G401 (cell line): ENCODE results near the gene MYOM1. TPM values are rescaled to one million over a fixed set of nuclear protein-coding genes. Genes with fewer than 3 reads are reported as not detected.
A peak's percentile ranks its signal among the peaks of the same experiment; 100 is the strongest.

Source experiments
- DNase-seq: peaks from one replicate; pipeline ENCODE4 v3.0.0-alpha.2; 2015; ENCODE audit warnings: low spot score
- in situ Hi-C: cut with HindIII; loops from 2 replicates; pipeline ENCODE4 v1.10.0; 2016; ENCODE audit warnings: low sequenced_read_pairs, mixed read lengths
- total RNA-seq: library from RNA; depleted of rRNA; stranded (reverse); fragments of >200 nt; shearing (Covaris generic); gene quantifications from 2 replicates; pipeline ENCODE4 v1.2.3, GENCODE V29; 2014

Gene MYOM1
- total RNA-seq, 1 experiment from 2014 or later, result 0.17 TPM

DNA sequence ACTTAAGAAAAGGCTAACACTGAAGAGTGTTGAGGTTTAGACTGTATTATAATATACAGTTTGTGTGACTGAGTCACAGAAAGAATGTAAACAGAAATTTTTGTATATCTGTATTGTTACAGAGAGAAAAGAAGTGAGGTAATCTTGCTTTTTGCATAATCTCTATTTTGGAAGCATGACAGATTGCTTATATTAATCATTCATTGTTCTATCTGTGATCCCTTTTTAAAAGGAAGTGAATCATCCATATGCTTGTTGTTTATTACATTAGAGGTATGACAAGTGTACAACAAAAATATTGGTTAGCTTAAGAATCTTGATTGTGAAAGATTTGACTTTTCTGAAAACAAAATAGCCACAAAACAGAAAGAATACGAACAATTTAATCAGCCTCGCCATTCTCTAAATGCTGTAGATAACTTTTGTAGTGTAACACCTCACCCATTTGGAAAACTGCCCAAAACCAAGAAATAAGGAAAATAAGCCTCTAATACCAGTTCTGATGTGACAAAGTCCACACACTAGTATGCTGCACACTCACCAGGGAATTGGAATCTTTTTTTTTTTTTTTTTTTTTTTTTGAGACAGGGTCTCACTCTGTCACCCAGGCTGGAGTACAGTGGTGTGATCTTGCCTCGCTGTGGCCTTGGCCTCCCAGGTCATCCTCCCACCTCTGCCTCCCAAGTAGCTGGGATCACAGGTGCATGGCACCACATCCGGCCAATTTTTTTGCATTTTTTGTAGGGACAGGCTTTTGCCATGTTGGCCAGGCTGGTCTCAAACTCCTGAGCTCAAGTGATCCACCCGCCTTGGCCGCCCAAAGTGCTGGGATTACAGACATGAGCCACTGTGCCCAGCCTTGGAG lies 115.3 kb downstream of the MYOM1 start:
- DNase-seq, result no peak
- in situ Hi-C loops, result no loop called here

DNA sequence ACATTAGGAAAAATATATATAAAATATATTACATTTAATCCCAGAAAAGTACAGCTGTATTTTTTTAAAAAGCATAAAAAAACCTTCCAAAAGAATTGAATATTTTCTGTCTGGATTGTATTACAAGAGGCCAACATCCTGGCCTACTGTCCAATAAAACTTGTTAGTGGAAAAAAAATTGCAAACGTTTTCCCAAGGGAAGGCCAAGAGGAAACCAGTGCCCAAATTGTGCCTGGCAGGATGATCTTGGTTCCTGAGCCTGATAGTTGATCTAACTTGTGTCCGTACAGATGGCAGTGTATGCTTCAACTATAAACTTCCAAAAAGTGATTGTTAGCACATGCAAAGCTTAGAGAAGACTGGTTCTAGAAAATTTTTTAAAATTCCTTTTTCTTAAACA lies 116.2 kb downstream of the MYOM1 start:
- DNase-seq, result no peak
- in situ Hi-C loops, result no loop called here

DNA sequence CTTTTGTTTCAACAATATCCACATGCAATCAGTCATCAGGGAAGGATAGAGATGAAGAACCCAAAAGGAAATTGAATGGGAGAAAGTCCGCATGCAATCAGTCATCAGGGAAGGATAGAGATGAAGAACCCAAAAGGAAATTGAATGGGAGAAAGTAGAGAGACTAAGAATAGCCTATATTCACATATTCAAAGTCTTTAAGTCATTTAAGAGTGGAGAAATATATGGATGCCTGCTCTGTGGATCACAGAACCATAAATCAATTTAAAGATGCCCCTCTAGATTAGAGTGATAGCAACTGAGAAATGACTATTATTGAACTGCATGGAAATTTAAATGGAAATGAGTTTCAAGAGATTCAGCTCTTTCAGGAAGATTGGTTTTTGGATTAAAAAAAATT lies 116.8 kb downstream of the MYOM1 start:
- in situ Hi-C loops, result no loop called here

DNA sequence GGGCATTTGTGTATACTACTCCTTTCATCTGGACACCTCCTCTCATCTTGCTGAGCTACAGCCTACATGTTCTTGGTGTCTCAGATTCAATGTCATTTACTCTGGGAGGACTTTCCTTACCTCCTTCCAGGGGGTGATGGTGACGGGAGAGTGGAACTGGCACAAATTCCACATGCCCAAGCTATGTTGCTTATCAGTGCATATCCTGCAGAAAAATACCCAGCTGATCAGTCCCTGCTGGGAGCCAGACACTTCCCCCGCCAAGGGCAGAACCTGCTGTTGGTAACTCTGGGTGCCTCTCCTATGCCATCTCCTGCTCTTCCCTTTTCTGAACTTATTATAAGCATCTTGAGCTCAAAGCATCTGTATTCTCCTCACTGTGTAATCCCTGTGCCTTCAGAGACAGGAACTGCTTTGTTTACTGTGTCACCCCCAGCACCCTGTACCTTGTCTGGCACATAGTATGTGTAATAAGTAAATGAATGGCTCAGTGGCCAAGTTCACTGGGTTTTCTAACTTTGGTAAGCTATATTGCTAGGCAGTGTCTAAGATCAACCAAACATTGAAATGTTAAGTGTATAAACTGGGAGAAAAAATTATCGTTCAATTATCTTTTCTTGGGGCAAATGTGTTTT lies 119.2 kb downstream of the MYOM1 start:
- in situ Hi-C loops, result no loop called here
- no peak for DNase-seq

More for the DNA sequence above, 116.8 kb downstream of the MYOM1 start:
- no peak for DNase-seq

DNA sequence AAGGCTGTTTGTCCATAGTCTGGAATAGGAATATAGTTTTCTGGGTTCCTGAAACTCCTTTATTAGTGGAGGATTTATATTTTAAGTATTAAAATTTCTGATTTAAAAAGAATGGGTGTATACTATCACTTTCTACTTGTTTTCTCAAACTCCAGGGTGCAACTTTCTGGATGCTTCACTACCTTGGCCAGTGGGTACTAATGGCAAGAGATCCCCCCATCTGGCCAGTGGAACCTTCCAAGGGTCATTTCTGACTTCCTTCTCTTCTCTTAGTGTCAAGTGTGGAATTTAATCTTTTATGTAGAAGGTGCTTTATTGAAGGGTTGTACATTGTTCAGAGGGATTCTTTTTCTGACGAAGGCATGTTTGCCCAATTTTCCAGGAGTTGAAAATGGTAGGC lies 120.4 kb downstream of the MYOM1 start:
- in situ Hi-C loops, result no loop called here
- no peak for DNase-seq

DNA sequence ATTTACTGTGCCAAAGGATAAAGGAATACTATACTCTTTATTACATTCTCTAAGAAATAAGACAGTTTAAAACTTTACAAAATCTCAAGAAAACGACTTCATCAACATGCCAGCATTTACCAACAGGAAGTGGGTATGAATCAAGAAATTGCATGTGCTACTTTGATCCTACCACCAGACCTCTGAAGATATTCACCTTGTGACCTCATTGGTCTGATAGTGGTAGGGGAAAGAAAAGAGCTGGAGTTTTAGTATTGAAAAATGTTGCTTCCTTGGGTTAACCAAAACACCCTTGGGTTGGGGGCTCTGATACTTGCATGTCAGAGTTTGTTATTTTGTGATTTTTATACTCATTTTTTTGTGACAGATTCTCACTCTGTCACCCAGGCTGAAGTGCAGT lies 122.7 kb downstream of the MYOM1 start:
- DNase-seq, result no peak
- in situ Hi-C loops, result no loop called here

DNA sequence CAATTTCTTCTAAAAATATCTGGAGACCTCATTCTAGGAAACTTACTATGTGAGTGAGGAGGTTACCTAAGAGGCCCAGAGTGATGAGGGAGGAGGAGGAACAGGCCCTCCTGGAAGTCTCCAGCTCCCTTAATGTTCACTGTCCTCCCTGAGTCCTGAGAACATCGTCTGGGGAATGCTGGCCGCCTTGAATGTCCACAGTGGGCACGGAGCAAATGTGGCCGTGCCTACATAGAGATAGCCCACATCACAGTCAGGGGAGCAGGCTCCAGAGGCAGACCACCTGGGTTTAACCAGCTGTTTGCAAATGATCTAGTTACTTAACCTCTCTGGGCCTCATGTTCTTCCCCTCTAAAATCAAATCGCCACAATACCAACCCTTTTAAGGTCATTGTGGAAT lies 123.8 kb downstream of the MYOM1 start:
- DNase-seq, result no peak
- in situ Hi-C loops, result no loop called here

DNA sequence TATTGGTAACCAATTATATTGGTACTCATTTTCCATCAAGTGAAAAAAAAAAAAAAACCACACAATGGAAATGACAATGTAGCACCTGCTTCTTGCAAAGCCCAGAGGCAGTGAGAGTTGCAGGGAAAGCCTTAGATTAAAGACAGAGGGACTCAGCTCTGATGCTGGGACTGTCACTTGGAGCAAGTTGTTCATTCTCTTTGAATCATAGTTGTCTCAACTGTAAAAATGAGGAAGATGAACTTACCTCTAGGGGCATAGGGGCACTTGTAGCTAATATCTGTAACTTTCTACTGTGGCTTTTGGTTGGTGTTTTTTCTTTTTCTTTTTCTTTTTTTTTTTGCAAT lies 125.5 kb downstream of the MYOM1 start:
- no peak for DNase-seq
- in situ Hi-C loops, result no loop called here

DNA sequence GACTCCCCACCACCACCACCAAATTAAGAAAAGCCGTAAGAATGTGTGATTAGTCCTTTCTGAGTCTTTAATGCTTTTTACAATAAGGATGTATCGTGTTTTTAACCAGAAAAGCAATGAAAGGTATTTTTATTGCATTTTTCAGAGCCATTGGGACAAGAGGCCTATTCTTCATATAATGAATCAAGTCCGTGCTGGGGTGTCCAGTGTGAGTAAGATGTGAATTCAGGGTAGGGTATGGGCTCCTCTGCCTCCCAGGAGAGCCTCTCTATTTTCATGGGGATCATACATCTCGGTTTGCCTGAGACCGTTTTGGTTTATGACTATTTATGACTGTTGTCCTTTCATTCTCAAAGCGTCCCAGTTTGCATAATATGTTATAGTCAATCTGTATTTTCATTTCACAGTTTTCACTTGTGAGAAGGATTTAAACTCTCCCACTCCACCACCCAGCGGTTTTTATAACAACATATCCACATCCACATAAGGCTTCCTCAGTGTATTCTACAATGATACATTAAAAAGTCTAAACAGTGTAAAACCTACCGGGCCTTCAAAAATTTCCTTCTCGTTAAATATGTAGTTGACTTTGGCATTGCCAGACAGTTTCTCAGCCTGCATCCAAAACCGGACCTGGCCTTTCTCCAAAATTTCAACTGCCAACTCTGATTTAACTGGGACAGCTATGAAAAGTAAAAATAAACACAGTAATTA lies 126.0 kb downstream of the MYOM1 start:
- in situ Hi-C loops, result no loop called here
- DNase-seq, result peak; percentile 59

DNA sequence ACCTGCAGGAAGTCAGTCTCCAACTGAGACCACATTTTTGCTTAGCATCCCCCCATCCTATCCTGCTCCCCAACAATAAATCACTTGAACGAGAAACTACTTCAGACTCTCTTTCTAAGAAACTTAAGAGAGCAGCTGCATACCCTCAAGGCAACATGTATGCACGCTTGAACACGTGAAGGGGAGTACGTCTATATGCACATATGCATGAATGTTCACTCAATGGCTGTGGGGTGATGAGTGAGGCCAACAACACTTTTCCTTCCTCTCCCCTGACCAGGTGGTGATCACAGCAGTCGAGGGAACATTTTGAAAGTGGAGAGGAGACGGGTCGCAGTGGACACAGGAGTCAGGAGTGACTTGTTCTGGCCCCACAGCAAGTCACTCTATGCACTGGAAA lies 127.0 kb downstream of the MYOM1 start:
- DNase-seq, result no peak
- in situ Hi-C loops, result no loop called here

DNA sequence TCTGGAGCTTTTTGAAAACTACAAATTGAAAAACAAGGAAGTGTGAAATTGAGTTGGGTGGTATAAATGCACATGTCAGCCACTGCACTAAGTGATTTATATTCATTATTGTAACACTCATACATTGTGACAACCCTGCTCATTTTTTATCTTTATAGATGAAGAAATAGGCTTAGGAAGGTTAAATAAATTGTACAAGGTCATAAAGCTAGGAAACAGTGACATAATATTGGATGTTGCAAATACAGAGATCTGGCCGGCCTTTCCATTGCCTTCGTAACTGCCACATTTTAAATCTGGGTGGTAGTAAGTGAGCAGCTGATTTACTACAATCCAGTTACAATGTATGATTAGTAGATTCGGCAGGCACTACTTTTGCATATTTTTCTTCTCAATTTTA lies 130.2 kb downstream of the MYOM1 start:
- DNase-seq, result no peak
- in situ Hi-C loops, result no loop called here

DNA sequence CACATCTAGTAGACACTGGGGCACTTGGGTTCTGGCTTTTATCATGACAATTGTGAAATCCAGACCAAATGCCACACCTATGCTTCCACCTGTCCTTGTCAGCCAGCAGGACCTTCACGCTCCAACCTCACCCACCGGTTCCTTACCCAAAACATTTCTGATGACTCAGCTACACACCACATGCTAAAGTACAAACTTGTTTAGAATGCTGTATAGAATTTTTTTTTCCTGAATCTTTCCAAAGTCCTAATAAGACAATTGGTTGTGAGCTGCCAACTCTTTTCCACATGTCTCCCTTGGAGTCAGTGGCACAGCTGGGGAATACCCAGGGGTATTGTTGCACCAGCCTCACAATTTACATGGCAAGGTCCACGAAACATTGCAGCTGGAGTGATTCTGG lies 131.3 kb downstream of the MYOM1 start:
- no peak for DNase-seq
- in situ Hi-C loops, result no loop called here

DNA sequence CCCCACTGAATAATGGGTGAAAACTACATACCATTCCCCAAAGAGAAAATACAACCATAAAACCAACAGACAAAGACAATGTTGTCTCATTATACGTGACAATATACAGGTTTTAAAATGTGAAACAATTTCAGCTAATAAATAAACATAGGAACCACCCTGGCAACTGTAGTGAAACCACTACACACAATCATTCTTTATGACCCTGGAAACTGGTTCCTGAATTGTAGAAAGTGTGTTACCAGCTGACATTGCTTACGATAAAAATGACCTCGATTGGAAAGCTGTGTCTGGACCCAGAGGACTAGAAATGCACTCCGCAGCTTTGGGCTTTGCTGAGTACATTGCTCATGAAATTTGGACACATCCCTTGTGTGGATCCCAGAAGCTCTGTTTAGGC lies 132.9 kb downstream of the MYOM1 start:
- in situ Hi-C loops, result no loop called here
- no peak for DNase-seq

DNA sequence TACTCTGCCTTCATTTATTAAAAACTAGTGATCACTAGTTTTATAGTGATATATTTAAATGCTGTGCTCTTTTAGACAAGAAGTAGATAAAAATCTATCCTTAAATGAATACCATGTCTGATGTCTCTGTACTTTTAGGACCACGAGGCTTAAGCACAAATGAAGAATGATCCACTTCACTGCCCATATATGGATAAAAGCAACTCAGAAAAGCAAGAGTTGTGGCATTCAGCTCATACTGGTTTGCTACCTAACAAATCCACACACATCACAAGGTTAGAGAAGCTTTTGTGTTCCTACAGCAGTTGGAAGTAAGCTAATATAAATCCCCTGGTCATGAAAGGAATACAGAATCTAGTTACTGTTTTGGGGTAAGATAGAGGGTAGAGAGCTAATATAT lies 134.2 kb downstream of the MYOM1 start:
- in situ Hi-C loops, result no loop called here

DNA sequence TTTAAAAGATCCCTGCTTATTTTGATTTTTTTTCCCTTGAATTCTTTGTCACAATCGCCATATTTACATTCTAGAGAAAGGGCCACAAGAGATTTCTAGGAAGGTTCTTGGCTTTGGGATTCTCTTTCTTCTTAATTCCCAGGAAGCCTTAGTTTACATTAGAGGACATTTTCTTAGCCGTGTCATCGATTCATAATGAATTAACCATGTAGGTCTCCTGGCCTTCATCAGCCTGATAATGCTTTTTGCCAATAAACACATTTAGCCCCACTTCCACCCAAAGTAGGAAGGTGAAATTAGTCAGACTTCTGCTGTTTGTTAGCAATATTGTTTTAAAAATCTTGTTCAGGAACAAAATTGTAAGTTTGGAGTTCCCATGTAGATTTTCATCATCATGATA lies 135.6 kb downstream of the MYOM1 start:
- no peak for DNase-seq
- in situ Hi-C loops, result no loop called here

More for the DNA sequence above, 134.2 kb downstream of the MYOM1 start:
- DNase-seq, result no peak

DNA sequence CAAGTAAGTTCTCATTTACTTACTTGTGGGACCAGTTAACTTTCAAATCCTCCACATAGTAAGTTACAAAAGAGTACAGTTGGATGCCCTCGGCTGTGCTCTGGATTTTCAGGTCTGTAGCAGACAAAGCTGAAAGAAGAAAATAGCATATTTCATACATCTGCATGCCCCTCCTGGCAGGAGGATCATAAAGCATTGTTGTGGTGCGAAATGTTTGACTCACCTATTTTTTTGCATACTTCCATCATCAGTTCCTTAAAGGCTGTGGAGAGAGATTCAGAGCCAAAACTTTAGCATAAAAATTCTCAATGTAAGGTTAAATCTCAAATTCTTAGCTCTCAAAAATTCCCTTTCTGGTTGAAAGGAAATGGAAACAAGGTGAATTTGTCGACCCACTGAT lies 136.0 kb downstream of the MYOM1 start:
- in situ Hi-C loops, result no loop called here
- no peak for DNase-seq

DNA sequence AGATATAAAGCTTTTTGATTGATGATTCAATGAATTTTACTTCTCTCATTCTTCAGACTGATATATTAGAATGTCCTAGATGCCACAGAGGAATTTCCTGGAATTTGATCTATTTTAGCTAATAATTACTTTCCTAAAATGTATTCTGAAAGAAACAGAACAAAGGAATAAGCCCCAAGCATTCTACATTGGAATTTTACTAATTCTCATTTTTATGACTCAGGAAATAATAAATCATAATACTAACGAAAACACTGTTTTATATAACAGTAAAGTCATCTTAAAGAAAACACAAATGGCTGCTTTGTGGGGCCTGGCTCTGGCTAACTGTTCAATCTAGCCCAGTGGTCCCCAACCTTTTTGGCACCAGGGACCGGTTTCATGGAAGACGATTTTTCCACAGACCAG lies 138.2 kb downstream of the MYOM1 start:
- DNase-seq, result no peak
- in situ Hi-C loops, result no loop called here

DNA sequence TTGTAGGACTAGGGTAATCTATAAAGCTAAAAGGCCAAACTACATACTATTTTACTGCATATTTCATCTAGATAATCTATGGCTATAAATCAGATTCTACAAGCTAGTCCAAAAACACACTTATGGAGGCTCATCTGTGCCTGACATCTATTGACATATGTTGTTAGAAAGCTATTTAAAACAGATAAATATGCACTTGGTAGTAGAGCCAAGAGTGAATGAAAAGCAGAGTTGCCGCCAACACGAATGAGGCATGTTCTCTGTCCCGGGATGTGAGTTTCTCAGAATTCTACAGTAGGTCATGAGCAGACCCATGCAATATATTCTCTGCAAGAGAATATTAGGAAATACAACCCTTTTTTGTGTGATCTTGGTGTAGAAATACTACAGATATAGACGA lies 140.1 kb downstream of the MYOM1 start:
- DNase-seq, result no peak
- in situ Hi-C loops, result no loop called here

DNA sequence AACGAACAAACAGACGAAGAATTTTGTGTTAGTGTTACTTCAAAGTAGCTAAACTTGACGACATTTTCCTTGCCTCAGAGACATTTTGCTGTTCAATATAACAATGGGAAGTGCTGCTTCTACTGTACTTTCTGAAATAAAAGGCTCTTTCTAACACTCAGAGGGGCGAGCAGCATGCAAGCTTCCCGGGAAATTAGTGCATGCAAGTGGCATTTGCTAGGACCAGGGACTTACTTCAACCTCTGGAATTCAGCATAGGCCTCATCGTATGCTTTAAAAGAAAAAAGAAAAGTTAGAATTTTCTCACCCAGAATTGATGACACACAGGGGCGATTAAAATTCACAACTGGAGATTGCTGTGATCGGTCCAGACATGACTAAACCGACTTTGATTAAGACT lies 144.3 kb downstream of the MYOM1 start:
- no peak for DNase-seq
- in situ Hi-C loops, result no loop called here

DNA sequence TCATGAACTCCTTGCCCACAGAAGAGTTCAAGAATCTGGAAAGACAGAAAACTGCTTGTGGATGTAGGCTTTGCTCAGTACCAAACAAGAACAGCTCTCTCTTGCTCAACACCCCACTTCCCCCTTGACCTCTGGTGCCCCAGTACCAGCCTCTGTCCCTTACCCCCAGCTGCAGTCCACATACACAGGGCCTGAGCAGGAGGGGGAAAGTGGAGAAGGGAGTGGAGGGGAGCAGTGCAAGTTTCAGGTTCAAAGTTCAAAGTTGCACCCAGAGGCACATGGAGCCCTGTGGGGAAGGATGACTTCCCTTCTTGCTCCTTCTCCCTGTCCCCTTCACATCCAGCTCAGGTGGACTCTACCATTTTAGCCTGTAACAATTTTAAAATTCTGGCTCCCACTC lies 145.7 kb downstream of the MYOM1 start:
- in situ Hi-C loops, result no loop called here
- DNase-seq, result no peak
